Measurements from ENCODE around the gene EVA1C. TPM values are rescaled to one million over a fixed set of nuclear protein-coding genes. Genes with fewer than 3 reads are reported as not detected.
A peak's percentile ranks its signal among the peaks of the same experiment; 100 is the strongest.

The EVA1C gene
- total RNA-seq, 1 experiment from 2014 or later: 29.3 TPM

DNA sequence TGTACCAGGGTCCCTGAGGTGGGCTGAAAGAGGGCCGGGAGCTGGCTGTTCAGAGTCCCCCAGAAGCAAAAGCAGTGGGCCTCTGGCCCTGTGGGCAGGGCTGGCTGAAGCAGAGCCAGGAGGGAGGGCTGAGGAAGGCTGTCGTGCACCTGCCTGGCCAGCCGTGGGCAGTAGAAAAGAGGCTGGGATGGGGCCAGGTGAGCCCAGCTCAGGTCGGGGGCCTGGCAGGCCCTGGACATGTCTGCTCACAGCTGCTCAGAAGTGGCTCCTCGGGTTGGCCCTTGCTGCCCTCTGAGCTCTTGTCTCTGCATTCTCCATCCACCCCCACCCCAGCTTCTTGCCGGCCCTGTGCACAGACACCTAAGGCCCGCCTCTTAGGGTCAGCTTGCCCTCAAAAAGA, 112.8 kb downstream of the EVA1C start:
- H4K20me1 ChIP-seq (ENCODE audit: insufficient read depth): no peaks in the 10 kb centered on the region
- H3K9me2 ChIP-seq (ENCODE audit: insufficient read depth): no peaks in the 10 kb centered on the region
- H3K79me2 ChIP-seq (ENCODE audit: insufficient read depth, low read length): no peaks in the 10 kb centered on the region
- no peaks in the 10 kb centered on the region for H3K36me3 ChIP-seq (ENCODE audit: control insufficient read depth in 1 of 2, insufficient read depth in 2 of 2, low read length in 2 of 2)
- ChIA-PET CTCF (interaction anchor here (0.7 to 1.0 kb wide), 2 partner anchors 44 to 76 kb away, joined by 3 read pairs; no protein-coding TSS in a partner anchor), RAD21 (ENCODE audit: low non-redundant PET in 1 of 2, low total read pairs in 2 of 2, uncharacterized antibody in 2 of 2, unreplicated experiment in 2 of 2) (no interaction called here), POLR2A (interaction anchor here (0.7 kb wide), 1 partner anchor 105 kb away, joined by 3 read pairs; no protein-coding TSS in a partner anchor)
- no peak for DNase-seq (ENCODE audit: low read depth, low spot score)
- no TSS peak for BruUV-seq (replicated peaks)
- H3K27ac ChIP-seq (ENCODE audit: low read depth, low read length): no peak overlapping the region
- no peak overlapping the region for H3K9ac ChIP-seq (ENCODE audit: low read length)
- no peak for TF ChIP-seq SIN3A (IDR thresholded peaks at IDR 0.05; ENCODE audit: low read depth)
- TF ChIP-seq, protein P1, sequence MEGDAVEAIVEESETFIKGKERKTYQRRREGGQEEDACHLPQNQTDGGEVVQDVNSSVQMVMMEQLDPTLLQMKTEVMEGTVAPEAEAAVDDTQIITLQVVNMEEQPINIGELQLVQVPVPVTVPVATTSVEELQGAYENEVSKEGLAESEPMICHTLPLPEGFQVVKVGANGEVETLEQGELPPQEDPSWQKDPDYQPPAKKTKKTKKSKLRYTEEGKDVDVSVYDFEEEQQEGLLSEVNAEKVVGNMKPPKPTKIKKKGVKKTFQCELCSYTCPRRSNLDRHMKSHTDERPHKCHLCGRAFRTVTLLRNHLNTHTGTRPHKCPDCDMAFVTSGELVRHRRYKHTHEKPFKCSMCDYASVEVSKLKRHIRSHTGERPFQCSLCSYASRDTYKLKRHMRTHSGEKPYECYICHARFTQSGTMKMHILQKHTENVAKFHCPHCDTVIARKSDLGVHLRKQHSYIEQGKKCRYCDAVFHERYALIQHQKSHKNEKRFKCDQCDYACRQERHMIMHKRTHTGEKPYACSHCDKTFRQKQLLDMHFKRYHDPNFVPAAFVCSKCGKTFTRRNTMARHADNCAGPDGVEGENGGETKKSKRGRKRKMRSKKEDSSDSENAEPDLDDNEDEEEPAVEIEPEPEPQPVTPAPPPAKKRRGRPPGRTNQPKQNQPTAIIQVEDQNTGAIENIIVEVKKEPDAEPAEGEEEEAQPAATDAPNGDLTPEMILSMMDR (IDR thresholded peaks at IDR 0.05 in 2 of 3, conservative IDR thresholded peaks at IDR 0.05 in 1 of 3; ENCODE audit: borderline replicate concordance in 1 of 3, insufficient read depth in 1 of 3, low read depth in 2 of 3, low read length in 2 of 3): no peak
- TF ChIP-seq CBX3 (IDR thresholded peaks at IDR 0.05; ENCODE audit: low read depth): no peak
- TF ChIP-seq, protein P2, sequence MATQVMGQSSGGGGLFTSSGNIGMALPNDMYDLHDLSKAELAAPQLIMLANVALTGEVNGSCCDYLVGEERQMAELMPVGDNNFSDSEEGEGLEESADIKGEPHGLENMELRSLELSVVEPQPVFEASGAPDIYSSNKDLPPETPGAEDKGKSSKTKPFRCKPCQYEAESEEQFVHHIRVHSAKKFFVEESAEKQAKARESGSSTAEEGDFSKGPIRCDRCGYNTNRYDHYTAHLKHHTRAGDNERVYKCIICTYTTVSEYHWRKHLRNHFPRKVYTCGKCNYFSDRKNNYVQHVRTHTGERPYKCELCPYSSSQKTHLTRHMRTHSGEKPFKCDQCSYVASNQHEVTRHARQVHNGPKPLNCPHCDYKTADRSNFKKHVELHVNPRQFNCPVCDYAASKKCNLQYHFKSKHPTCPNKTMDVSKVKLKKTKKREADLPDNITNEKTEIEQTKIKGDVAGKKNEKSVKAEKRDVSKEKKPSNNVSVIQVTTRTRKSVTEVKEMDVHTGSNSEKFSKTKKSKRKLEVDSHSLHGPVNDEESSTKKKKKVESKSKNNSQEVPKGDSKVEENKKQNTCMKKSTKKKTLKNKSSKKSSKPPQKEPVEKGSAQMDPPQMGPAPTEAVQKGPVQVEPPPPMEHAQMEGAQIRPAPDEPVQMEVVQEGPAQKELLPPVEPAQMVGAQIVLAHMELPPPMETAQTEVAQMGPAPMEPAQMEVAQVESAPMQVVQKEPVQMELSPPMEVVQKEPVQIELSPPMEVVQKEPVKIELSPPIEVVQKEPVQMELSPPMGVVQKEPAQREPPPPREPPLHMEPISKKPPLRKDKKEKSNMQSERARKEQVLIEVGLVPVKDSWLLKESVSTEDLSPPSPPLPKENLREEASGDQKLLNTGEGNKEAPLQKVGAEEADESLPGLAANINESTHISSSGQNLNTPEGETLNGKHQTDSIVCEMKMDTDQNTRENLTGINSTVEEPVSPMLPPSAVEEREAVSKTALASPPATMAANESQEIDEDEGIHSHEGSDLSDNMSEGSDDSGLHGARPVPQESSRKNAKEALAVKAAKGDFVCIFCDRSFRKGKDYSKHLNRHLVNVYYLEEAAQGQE (IDR thresholded peaks at IDR 0.05; ENCODE audit: low read depth): no peak
- no peak for TF ChIP-seq RAD21 (IDR thresholded peaks at IDR 0.05; ENCODE audit: low read depth)
- TF ChIP-seq, protein P3, sequence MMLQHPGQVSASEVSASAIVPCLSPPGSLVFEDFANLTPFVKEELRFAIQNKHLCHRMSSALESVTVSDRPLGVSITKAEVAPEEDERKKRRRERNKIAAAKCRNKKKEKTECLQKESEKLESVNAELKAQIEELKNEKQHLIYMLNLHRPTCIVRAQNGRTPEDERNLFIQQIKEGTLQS (IDR thresholded peaks at IDR 0.05): no peak
- no peak for TF ChIP-seq YY1 (IDR thresholded peaks at IDR 0.05; ENCODE audit: extremely low read depth, insufficient replicate concordance, low read depth, low read length)
- no peak for TF ChIP-seq EZH2 (IDR thresholded peaks at IDR 0.05)
- H3K9me3 ChIP-seq (ENCODE audit: control insufficient read depth in 1 of 2, insufficient read depth in 1 of 2, low read depth in 1 of 2, low read length in 2 of 2): no peaks in the 10 kb centered on the region
- intact Hi-C loops (cut with micrococcal nuclease): no loop called here
- no peak overlapping the region for H2AFZ ChIP-seq (ENCODE audit: low read depth, low read length, poor library complexity, severe bottlenecking)
- ATAC-seq: peak; percentile 67
- peaks cover 5 to 18% of the 10 kb centered on the region in 2 experiments for H3K4me1 ChIP-seq (ENCODE audit: control insufficient read depth in 1 of 2, insufficient read depth in 2 of 2, low read length in 2 of 2)
- no peak overlapping the region for H3K4me2 ChIP-seq (ENCODE audit: low read length)
- no peaks in the 10 kb centered on the region for H3K27me3 ChIP-seq (ENCODE audit: insufficient read depth, low read length)
- no peak overlapping the region for H3K4me3 ChIP-seq (replicated peaks in 1 of 2; ENCODE audit: low read depth in 1 of 2, low read length in 2 of 2)

Data from HCT116 (cell line).